Activated CD4-positive, alpha-beta T cell treated with anti-CD3 and anti-CD28 coated beads, Interleukin-2, amount 10 ng/mL, durations not matched to agents 24 days and 14 days (primary cell): ENCODE measurements around the gene FRY. TPM values are rescaled to one million over a fixed set of nuclear protein-coding genes. Genes with fewer than 3 reads are reported as not detected.

Source experiments
- DNase-seq: peaks from one replicate; pipeline ENCODE4 v3.0.0; 2022
- H3K27ac Mint-ChIP-seq: one replicate; pipeline ENCODE4 v1.8.0; 2022; ENCODE audit warnings: mild to moderate bottlenecking, mixed read lengths
- H3K27me3 Mint-ChIP-seq: one replicate; pipeline ENCODE4 v1.8.0; 2022; ENCODE audit warnings: mixed read lengths
- H3K36me3 Mint-ChIP-seq: one replicate; pipeline ENCODE4 v1.8.0; 2022; ENCODE audit warnings: low read depth, mild to moderate bottlenecking, mixed read lengths
- H3K4me1 Mint-ChIP-seq: one replicate; pipeline ENCODE4 v1.8.0; 2021; ENCODE audit warnings: mixed read lengths
- H3K4me3 Mint-ChIP-seq: one replicate; pipeline ENCODE4 v1.8.0; 2022; ENCODE audit warnings: mild to moderate bottlenecking, moderate library complexity, mixed read lengths
- H3K9me3 Mint-ChIP-seq: one replicate; pipeline ENCODE4 v1.8.0; 2021; ENCODE audit warnings: mixed read lengths
- intact Hi-C: fragments of 100-400 bp; cut with micrococcal nuclease; formaldehyde crosslinking; loops from one replicate; pipeline ENCODE4 v1.15.1; 2023
- total RNA-seq: library from RNA; stranded (reverse); gene quantifications from 2 replicates; pipeline ENCODE4 v1.2.3, GENCODE V29; 2022

The FRY gene
- total RNA-seq, 1 donor from 2014 or later, result 1.8 TPM

DNA sequence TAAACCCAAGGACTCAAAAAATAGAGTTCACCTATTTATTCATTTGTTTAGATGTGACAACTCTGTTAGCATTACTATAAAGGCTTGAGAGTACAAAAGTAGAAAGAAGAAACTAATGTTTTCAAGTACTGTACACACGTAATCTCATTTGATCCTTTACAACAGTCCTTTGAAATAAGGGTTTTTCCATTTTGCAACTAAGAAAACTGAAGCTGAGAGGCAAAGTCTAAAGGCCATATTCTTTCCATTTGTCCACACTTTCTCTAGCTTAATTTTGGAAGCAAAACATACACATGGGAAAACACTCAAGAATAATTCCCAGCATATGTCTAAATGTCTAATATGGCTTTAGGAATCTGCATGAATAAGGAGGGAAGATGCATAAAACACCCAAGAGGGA is 249.5 kb downstream of the FRY start:
- peaks cover 6% of the 10 kb centered on the region for H3K36me3 Mint-ChIP-seq
- H3K27me3 Mint-ChIP-seq, result peaks cover 5% of the 10 kb centered on the region

DNA sequence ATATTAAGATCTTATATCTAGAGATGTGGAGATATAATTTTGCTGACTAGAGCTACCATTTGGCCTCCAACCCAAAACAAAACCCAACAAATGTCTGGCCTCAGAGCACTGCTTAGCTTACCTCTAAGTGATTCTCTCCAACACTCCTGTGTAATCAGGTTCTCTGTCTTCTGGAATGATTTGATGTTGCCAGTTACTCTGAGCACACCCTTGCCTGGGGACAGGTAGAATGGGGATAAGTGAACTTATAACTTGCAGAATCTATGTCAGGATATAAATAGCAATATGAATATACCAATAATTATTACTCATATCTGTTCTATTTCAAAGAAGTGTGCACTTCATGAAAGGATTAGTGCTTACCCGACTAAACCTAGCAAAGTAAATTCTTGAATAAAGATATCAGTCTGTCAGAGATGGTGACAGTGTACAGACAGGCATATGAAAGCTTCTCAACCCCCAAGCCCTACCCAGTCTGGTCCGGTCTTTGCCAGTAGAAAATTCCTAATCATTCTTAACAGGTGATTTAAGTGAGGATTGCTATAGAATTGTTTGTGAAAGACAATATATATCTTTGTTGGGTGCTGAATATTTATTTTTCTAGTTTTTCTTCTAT is 250.6 kb downstream of the FRY start:
- Mint-ChIP-seq H3K27me3 (peaks cover 5% of the 10 kb centered on the region), H3K9me3 (no peaks in the 10 kb centered on the region), H3K4me3 (no peak overlapping the region), H3K27ac (no peak overlapping the region), H3K36me3 (peaks cover 6% of the 10 kb centered on the region), H3K4me1 (peaks cover 8% of the 10 kb centered on the region)
- no peak for DNase-seq
- intact Hi-C loops, result no loop called here

More for the DNA sequence above, 249.5 kb downstream of the FRY start:
- peaks cover 8% of the 10 kb centered on the region for H3K4me1 Mint-ChIP-seq
- H3K9me3 Mint-ChIP-seq, result no peaks in the 10 kb centered on the region
- intact Hi-C loops, result no loop called here
- no peak overlapping the region for H3K4me3 Mint-ChIP-seq
- no peak for DNase-seq
- H3K27ac Mint-ChIP-seq, result no peak overlapping the region

DNA sequence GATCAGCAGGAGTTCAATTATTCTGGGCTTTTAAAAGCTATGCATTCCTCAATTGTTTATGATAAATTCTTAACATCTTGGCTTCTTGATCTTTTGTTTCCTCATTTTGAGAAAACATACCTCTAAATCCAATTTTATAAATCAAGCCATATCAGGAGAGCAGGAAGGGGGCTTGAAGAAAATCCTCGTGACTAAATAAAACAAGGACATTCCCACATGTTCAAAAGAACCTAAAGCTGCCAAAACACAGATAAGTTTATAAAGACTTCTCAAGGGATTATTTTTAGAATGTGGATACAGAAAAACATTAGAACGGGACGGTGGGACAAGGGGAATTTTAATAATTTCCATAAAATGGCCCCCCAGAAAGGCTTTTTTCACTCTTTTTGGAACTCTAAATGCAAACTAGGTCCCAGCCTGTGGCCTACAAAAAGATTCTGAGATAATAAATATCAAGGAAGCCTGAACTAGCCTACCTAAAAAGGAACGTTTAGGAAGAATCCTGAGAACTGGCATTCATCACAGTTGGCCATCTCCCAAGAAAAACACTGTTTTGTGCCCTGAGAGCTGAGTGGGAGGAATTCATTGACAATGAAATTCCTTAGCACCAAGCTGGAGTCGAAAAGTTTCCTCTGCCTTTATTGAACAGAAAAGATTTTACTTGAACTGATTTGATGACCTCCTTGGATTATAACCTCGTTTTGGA is 253.5 kb downstream of the FRY start:
- intact Hi-C loops, result no loop called here

DNA sequence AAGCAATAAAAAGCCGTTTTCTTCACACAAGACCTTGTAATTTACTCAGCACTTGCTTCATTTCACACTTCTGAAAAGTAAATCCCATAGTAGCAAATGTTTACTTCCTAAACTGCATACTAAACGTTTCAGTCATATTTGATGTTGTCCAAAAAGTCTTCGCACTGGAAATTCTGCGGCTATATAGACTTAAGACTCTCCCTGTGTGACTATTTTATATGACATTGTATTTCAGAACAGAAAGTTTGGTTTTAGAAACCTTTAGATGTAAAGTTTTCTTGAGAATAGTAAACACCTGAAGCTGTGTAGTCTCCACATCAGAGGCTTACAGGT is 254.0 kb downstream of the FRY start:
- H3K4me1 Mint-ChIP-seq, result no peaks in the 10 kb centered on the region
- H3K4me3 Mint-ChIP-seq, result no peak overlapping the region
- H3K27ac Mint-ChIP-seq, result no peak overlapping the region
- no peak for DNase-seq
- H3K36me3 Mint-ChIP-seq, result no peaks in the 10 kb centered on the region
- H3K27me3 Mint-ChIP-seq, result peaks cover 5% of the 10 kb centered on the region
- no peaks in the 10 kb centered on the region for H3K9me3 Mint-ChIP-seq
- intact Hi-C loops, result no loop called here

More for the DNA sequence above, 253.5 kb downstream of the FRY start:
- Mint-ChIP-seq H3K27me3 (peaks cover 5% of the 10 kb centered on the region), H3K4me3 (no peak overlapping the region), H3K9me3 (no peaks in the 10 kb centered on the region), H3K36me3 (no peaks in the 10 kb centered on the region), H3K27ac (no peak overlapping the region), H3K4me1 (no peaks in the 10 kb centered on the region)
- DNase-seq, result no peak

DNA sequence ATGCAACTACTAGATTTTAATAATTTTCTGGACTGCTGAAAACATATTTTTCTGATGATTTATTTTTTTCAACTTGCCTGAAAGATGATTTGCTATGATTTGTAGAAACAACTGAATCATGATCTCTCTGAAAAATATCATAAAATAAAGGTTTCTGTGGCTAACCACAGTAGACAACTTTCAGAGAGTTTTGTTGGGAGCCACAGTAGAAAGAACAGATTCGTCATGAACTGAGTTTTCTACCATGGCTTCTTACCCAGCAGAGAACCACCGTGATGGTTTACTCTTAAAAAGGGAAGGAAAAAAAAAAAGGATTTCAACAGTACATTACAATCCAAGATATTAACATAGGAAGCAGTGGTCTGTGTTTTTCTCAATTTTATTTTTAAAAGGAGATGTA is 265.6 kb downstream of the FRY start:
- no peak for DNase-seq
- peaks cover 17% of the 10 kb centered on the region for H3K4me1 Mint-ChIP-seq
- intact Hi-C loops, result no loop called here
- H3K9me3 Mint-ChIP-seq, result no peaks in the 10 kb centered on the region
- H3K36me3 Mint-ChIP-seq, result peaks cover 1% of the 10 kb centered on the region
- H3K27ac Mint-ChIP-seq, result no peak overlapping the region
- H3K4me3 Mint-ChIP-seq, result no peak overlapping the region
- peaks cover 21% of the 10 kb centered on the region for H3K27me3 Mint-ChIP-seq

DNA sequence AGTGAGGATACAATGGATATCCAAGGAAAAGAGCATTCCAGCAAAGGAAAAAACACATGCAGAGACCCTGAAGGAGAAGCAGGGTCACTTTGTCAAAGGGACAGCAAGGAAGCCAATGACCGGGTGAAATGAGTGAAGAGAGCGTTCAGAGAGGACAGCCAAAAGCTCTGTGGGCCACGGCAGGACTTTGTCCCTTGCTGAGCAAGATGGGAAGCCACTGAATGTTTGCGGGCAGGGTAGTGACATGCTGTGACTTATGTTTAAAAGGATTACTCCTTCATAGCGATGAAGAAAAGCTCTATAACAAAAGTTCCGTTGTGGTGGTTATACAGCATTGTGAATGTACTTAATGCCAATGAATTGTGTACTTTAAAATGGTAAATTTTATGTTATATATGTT is 267.1 kb downstream of the FRY start:
- Mint-ChIP-seq H3K4me3 (no peak overlapping the region), H3K27me3 (peaks cover 21% of the 10 kb centered on the region), H3K9me3 (no peaks in the 10 kb centered on the region), H3K27ac (no peak overlapping the region), H3K4me1 (peaks cover 17% of the 10 kb centered on the region), H3K36me3 (peaks cover 1% of the 10 kb centered on the region)
- intact Hi-C loops, result no loop called here
- no peak for DNase-seq

DNA sequence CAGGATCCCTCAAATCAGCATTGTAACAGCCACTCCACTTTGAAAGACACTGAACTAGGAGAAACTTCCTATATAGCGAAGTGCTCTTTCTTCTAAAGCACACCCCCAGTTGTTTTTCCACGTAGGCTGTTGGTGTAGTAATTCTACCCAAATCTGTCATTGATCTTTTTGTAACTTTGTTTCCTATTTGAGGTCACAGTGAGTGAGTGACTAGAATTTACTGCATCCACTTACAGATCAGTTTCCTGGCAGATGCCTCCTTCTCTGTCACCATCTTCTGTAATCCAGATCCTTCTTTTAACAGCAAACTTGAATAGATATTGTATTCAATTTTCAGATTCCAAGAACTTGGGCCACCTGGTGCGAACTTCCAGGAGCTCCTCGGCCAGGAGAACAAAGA is 268.3 kb downstream of the FRY start:
- no peaks in the 10 kb centered on the region for H3K9me3 Mint-ChIP-seq
- H3K4me3 Mint-ChIP-seq, result no peak overlapping the region
- intact Hi-C loops, result loop anchor here (1.0 to 2.0 kb wide), 2 partner anchors 15 to 22 kb away; partner anchors contain the start of genes BRCA2 and ZAR1L
- no peak for DNase-seq
- peaks cover 18% of the 10 kb centered on the region for H3K27me3 Mint-ChIP-seq
- peaks cover 17% of the 10 kb centered on the region for H3K4me1 Mint-ChIP-seq
- no peak overlapping the region for H3K27ac Mint-ChIP-seq
- peaks cover 1% of the 10 kb centered on the region for H3K36me3 Mint-ChIP-seq

DNA sequence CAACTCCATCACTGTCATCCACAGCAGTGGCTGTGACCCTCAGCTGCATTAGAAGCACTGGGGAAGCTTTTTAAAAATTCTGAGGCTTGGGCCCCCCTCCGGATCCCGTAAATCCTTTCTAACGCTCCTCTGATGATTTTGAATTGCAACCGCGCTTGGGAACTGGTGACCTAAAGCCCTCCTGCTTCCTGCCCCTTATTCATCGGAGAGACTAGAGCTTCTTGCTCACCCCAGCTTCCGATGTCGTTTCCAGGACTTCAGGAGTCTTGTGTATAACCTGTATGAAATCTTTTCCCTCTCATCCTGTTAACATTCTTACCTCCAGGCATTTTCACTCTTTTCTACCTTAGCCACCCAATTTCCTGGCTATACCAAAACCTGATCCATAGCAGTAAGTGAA is 268.8 kb downstream of the FRY start:
- DNase-seq, result no peak
- Mint-ChIP-seq H3K36me3 (peaks cover 1% of the 10 kb centered on the region), H3K27ac (no peak overlapping the region), H3K9me3 (no peaks in the 10 kb centered on the region), H3K4me1 (peaks cover 17% of the 10 kb centered on the region), H3K4me3 (no peak overlapping the region), H3K27me3 (peaks cover 18% of the 10 kb centered on the region)
- intact Hi-C loops, result loop anchor here (1.0 to 2.0 kb wide), 2 partner anchors 14 to 22 kb away; partner anchors contain the start of genes BRCA2 and ZAR1L

DNA sequence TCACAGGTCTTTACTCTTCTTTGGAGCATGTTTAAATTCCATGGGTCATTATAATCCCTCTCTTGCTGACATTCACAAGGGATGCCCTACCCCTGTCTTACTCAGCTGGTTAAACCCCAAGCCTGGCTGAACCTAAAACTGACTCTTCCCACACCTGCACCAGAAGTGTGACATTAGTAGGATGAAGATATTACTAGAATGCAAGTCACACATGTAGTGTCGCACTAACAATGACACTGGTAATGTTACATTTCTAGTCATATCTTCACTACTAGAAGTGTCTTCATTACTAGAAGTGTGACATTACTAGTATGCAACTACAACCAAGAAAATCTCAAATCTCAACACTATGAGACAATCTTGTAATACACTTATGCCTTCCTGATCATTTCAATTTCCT is 269.3 kb downstream of the FRY start:
- intact Hi-C loops, result loop anchor here (1.0 to 2.0 kb wide), 2 partner anchors 14 to 23 kb away; partner anchors contain the start of genes BRCA2 and ZAR1L
- Mint-ChIP-seq H3K4me3 (no peak overlapping the region), H3K27me3 (peaks cover 18% of the 10 kb centered on the region), H3K4me1 (peaks cover 17% of the 10 kb centered on the region), H3K9me3 (peaks cover 2% of the 10 kb centered on the region), H3K27ac (no peak overlapping the region), H3K36me3 (peaks cover 1% of the 10 kb centered on the region)
- no peak for DNase-seq

DNA sequence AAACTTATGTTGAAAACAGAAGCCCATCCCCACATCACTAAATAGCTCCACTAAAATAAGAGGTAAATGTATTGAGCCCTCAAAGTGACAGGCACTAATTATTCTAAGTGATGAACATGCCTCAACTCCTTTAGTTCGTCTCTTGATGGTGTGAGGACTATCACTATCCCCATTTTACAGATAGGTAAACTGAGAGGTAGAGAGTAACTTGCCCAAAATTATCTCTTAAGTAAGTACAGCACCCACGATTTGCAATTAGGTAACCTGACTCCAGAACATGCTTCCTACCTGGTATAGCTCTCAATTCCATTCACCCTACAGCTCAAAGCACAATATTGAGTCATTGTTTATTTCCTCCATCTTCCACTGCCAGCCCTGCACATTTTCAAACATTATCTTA is 270.9 kb downstream of the FRY start:
- H3K9me3 Mint-ChIP-seq, result peaks cover 4% of the 10 kb centered on the region
- intact Hi-C loops, result no loop called here
- no peak overlapping the region for H3K27ac Mint-ChIP-seq
- no peak for DNase-seq
- peaks cover 15% of the 10 kb centered on the region for H3K27me3 Mint-ChIP-seq
- H3K4me3 Mint-ChIP-seq, result no peak overlapping the region
- no peaks in the 10 kb centered on the region for H3K36me3 Mint-ChIP-seq
- peaks cover 10% of the 10 kb centered on the region for H3K4me1 Mint-ChIP-seq

DNA sequence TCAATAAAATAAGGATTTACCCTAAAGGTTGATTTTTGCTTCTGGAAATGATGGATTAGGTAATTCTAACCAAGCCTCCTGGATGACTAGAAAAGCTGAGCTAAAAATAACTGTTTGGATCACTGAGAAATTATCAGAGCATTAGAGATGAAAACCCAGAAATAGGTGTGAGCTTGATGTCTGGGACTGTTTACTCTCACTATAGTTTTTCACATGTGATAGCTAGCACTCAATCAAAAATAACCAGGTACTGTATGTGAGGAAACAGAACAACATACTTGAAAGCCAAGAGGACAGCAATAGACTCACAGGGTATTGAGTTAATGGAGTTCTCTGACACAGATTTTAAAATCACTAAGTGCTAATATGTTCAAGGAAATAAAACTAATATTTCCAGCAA is 274.1 kb downstream of the FRY start:
- peaks cover 3% of the 10 kb centered on the region for H3K27me3 Mint-ChIP-seq
- no peak for DNase-seq
- peaks cover 4% of the 10 kb centered on the region for H3K9me3 Mint-ChIP-seq
- H3K36me3 Mint-ChIP-seq, result no peaks in the 10 kb centered on the region
- peaks cover 12% of the 10 kb centered on the region for H3K4me1 Mint-ChIP-seq
- no peak overlapping the region for H3K27ac Mint-ChIP-seq
- no peak overlapping the region for H3K4me3 Mint-ChIP-seq
- intact Hi-C loops, result no loop called here

DNA sequence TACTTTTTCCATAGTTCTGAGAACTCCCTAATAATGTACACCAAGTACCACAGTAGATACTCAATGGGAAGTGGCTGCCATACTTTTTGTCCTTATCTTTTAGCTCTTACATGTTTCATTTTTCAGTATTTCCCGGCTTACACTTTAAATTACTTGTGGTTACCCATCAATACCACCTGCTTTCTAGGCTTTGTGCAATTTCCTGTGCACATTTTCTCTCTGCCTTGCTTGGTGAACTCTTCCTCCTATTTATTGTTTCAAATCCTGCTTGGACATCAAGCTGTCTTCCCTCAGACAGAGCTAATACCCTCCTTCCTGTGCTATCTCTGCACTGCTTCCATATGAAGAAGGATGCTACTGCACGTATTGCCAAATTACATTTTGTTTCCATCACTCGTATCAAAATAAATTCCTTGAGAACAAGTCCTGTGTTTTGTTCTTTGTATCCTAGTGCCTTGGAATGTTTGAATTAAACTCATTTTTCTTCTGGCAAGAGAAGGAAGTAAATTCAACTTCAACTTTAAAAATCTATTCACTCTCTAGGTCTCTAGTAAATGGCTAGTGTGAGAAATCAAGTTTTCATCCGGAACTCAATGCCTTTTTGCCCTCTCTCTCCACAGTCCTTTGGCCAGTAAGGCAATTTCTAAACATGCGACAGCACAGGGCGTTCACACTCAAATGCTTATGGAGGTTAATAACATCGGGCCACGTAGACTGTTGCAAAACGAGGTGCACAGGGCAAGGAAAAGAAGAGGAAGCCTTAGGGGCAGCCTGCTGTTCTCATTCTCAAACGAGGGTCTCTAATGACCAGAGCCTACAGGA is 277.9 kb downstream of the FRY start:
- Mint-ChIP-seq H3K4me1 (peaks cover 16% of the 10 kb centered on the region), H3K36me3 (no peaks in the 10 kb centered on the region), H3K27me3 (peaks cover 3% of the 10 kb centered on the region), H3K27ac (no peak overlapping the region), H3K9me3 (peaks cover 4% of the 10 kb centered on the region), H3K4me3 (peak overlapping the region; percentile 9)
- intact Hi-C loops, result loop anchor here (1.0 to 5.0 kb wide), 4 partner anchors 41 to 399 kb away; partner anchors contain the start of gene FRY
- no peak for DNase-seq

DNA sequence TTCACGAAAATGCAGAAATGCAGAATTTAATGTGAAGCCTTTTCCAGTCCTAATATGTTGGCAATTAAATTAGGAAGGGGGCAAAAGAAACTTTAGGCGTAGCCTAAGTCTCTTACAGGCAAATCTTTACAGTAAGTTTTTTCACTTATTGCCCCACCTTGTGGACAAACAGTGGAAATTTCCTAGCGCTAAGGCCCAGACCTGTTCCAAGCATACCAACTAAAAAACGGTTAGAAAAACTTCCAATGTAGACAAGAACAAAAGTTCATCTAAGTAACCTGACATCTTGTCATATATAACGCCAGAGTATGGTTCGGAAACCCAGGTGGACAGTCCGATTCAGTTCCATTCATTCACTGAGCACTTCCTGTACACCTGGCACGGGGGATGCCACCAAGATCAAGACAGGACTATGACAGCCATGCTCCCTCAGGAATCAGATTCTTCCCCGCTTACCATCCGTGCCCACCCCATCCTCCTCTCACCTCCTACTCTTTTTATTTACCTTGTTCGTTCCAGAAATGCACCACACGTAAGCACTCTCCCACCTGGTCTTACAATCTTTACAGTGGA is 278.6 kb downstream of the FRY start:
- no peak overlapping the region for H3K27ac Mint-ChIP-seq
- intact Hi-C loops, result loop anchor here (1.0 to 5.0 kb wide), 4 partner anchors 42 to 400 kb away; partner anchors contain the start of gene FRY
- H3K4me3 Mint-ChIP-seq, result no peak overlapping the region
- H3K36me3 Mint-ChIP-seq, result no peaks in the 10 kb centered on the region
- H3K9me3 Mint-ChIP-seq, result peaks cover 4% of the 10 kb centered on the region
- DNase-seq, result peak; percentile 81
- peaks cover 3% of the 10 kb centered on the region for H3K27me3 Mint-ChIP-seq
- peaks cover 21% of the 10 kb centered on the region for H3K4me1 Mint-ChIP-seq
